HEK293 (cell line): Measurements from ENCODE around the gene TRAF7.

ENCODE experiments used
- YY1 ChIP-seq: fragments of 450-650 bp; formaldehyde crosslinking; IDR thresholded peaks from 2 replicates; pipeline ENCODE4 v1.5.1; 2018; ENCODE audit warnings: missing biosample characterization, missing genetic modification characterization
- ZBTB8A ChIP-seq: fragments of 450-650 bp; formaldehyde crosslinking; IDR thresholded peaks from 2 replicates; pipeline ENCODE4 v1.5.1; 2016; ENCODE audit warnings: missing biosample characterization, missing genetic modification characterization
- ZNF302 ChIP-seq: fragments of 450-650 bp; formaldehyde crosslinking; IDR thresholded peaks from 2 replicates; pipeline ENCODE4 v1.5.1; 2016; ENCODE audit warnings: missing biosample characterization, missing genetic modification characterization, low read depth
- ZNF404 ChIP-seq: fragments of 450-650 bp; formaldehyde crosslinking; IDR thresholded peaks from 2 replicates; pipeline ENCODE4 v1.5.1; 2017; ENCODE audit warnings: missing biosample characterization, missing genetic modification characterization
- ZNF48 ChIP-seq: fragments of 450-650 bp; formaldehyde crosslinking; IDR thresholded peaks from 2 replicates; pipeline ENCODE4 v1.5.1; 2016; ENCODE audit warnings: missing biosample characterization, missing genetic modification characterization
- ZNF510 ChIP-seq: fragments of 450-650 bp; formaldehyde crosslinking; IDR thresholded peaks from 2 replicates; pipeline ENCODE4 v1.5.1; 2018; ENCODE audit warnings: mild to moderate bottlenecking, missing genetic modification characterization, missing biosample characterization; ENCODE audit not compliant: insufficient replicate concordance
- ZNF558 ChIP-seq: fragments of 450-650 bp; formaldehyde crosslinking; IDR thresholded peaks from 2 replicates; pipeline ENCODE4 v1.5.1; 2016; ENCODE audit warnings: missing biosample characterization, missing genetic modification characterization
- ZNF664 ChIP-seq: fragments of 450-650 bp; formaldehyde crosslinking; IDR thresholded peaks from 2 replicates; pipeline ENCODE4 v1.5.1; 2016; ENCODE audit warnings: missing biosample characterization, missing genetic modification characterization
- TF ChIP-seq, protein P1 (sequence below): fragments of 450-650 bp; formaldehyde crosslinking; IDR thresholded peaks from 2 replicates; pipeline ENCODE4 v1.5.1; 2016; ENCODE audit warnings: missing biosample characterization, missing genetic modification characterization
- TF ChIP-seq, protein P2 (sequence below): fragments of 450-650 bp; formaldehyde crosslinking; IDR thresholded peaks from 2 replicates; pipeline ENCODE4 v1.5.1; 2016; ENCODE audit warnings: missing biosample characterization, missing genetic modification characterization
- TF ChIP-seq, protein P3 (sequence below): fragments of 450-650 bp; formaldehyde crosslinking; IDR thresholded peaks from 2 replicates; pipeline ENCODE4 v1.5.1; 2016; ENCODE audit warnings: missing biosample characterization, missing genetic modification characterization

DNA sequence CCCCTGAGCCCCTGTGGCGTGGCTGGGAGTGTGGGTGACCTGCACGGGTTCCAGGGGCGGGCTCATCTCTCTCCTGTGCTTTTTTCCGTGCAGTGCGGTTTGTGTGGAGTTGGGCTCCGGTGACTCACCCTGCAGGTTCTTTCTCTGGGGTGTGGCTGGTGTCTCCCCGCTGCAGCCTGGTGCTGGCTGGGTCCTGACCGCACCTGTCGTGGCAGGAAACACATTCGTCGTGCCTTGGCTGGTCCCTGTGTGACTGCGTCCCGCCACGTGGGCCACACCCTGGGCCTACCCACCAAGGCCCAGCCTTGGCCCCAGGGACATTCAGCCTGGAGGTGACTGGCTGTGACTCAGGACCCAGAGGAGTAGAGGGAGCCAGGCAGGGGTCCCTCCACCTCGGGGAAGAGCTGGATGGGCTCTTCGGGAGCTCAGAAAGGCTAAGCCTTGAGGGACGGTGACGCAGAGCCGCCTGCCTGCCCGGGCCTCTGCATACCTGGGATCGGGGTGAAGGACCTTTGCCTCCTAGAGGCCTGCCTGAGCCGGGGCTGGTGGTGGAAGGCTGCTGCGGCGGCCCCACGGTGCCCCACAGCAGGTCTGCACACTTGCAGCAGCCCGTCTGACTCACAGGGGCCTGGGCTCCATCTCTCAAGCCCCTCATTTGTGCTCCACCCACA, 7.8 kb downstream of the TRAF7 start:
- TF ChIP-seq YY1 (no peak), ZNF664 (no peak), ZNF510 (tag by site-specific recombination) (no peak), ZBTB8A (tag by site-specific recombination) (no peak), ZNF302 (tag by site-specific recombination) (no peak), ZNF48 (tag by site-specific recombination) (no peak), ZNF404 (no peak), ZNF558 (no peak)
- TF ChIP-seq, protein P1, sequence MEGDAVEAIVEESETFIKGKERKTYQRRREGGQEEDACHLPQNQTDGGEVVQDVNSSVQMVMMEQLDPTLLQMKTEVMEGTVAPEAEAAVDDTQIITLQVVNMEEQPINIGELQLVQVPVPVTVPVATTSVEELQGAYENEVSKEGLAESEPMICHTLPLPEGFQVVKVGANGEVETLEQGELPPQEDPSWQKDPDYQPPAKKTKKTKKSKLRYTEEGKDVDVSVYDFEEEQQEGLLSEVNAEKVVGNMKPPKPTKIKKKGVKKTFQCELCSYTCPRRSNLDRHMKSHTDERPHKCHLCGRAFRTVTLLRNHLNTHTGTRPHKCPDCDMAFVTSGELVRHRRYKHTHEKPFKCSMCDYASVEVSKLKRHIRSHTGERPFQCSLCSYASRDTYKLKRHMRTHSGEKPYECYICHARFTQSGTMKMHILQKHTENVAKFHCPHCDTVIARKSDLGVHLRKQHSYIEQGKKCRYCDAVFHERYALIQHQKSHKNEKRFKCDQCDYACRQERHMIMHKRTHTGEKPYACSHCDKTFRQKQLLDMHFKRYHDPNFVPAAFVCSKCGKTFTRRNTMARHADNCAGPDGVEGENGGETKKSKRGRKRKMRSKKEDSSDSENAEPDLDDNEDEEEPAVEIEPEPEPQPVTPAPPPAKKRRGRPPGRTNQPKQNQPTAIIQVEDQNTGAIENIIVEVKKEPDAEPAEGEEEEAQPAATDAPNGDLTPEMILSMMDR (tag by site-specific recombination) = no peak
- TF ChIP-seq, protein P2, sequence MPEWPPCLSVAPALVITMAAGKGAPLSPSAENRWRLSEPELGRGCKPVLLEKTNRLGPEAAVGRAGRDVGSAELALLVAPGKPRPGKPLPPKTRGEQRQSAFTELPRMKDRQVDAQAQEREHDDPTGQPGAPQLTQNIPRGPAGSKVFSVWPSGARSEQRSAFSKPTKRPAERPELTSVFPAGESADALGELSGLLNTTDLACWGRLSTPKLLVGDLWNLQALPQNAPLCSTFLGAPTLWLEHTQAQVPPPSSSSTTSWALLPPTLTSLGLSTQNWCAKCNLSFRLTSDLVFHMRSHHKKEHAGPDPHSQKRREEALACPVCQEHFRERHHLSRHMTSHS (tag by site-specific recombination) = no peak
- TF ChIP-seq, protein P3, sequence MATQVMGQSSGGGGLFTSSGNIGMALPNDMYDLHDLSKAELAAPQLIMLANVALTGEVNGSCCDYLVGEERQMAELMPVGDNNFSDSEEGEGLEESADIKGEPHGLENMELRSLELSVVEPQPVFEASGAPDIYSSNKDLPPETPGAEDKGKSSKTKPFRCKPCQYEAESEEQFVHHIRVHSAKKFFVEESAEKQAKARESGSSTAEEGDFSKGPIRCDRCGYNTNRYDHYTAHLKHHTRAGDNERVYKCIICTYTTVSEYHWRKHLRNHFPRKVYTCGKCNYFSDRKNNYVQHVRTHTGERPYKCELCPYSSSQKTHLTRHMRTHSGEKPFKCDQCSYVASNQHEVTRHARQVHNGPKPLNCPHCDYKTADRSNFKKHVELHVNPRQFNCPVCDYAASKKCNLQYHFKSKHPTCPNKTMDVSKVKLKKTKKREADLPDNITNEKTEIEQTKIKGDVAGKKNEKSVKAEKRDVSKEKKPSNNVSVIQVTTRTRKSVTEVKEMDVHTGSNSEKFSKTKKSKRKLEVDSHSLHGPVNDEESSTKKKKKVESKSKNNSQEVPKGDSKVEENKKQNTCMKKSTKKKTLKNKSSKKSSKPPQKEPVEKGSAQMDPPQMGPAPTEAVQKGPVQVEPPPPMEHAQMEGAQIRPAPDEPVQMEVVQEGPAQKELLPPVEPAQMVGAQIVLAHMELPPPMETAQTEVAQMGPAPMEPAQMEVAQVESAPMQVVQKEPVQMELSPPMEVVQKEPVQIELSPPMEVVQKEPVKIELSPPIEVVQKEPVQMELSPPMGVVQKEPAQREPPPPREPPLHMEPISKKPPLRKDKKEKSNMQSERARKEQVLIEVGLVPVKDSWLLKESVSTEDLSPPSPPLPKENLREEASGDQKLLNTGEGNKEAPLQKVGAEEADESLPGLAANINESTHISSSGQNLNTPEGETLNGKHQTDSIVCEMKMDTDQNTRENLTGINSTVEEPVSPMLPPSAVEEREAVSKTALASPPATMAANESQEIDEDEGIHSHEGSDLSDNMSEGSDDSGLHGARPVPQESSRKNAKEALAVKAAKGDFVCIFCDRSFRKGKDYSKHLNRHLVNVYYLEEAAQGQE (tag by site-specific recombination) = no peak
